Measurements from ENCODE around the gene EEF1AKMT1.

DNA sequence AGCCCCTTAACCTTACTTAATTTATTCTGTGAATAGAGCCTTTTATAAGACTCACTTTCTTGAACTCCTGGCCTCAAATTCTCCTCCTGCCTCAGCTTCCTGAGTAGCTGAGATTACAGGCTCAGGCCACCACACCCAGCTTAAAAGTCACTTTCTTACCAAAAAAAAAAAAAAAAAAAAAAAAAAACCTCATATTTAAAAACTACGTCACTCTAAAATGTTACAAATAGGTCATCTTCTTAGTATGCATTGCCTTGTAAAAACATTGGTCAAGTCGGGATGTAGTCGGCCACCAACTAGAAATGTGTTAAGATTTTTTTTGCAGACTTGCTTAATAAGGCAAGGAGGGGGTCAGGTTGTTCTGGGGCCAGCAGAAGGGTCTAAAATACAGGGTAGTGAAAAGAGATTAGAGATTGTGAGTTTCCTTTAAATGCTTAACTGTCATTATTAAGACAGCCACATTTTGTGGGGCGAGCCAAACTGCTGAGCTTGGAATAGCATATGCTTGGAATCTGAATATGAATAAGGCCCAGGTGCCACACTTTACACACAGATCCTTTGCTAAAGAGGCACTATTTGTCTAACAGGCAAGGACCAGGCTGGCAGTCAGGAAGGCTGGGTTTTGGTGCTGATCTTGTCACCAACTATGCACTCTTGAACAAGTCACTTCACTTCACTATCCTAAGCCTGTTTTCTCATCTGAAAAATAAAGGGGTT, 86.7 kb downstream of the EEF1AKMT1 start:
- no peak for TF ChIP-seq GABPA (IDR thresholded peaks at IDR 0.05 in 1 of 2, conservative IDR thresholded peaks at IDR 0.05 in 1 of 2)
- TF ChIP-seq, protein P1, sequence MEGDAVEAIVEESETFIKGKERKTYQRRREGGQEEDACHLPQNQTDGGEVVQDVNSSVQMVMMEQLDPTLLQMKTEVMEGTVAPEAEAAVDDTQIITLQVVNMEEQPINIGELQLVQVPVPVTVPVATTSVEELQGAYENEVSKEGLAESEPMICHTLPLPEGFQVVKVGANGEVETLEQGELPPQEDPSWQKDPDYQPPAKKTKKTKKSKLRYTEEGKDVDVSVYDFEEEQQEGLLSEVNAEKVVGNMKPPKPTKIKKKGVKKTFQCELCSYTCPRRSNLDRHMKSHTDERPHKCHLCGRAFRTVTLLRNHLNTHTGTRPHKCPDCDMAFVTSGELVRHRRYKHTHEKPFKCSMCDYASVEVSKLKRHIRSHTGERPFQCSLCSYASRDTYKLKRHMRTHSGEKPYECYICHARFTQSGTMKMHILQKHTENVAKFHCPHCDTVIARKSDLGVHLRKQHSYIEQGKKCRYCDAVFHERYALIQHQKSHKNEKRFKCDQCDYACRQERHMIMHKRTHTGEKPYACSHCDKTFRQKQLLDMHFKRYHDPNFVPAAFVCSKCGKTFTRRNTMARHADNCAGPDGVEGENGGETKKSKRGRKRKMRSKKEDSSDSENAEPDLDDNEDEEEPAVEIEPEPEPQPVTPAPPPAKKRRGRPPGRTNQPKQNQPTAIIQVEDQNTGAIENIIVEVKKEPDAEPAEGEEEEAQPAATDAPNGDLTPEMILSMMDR (IDR thresholded peaks at IDR 0.05; ENCODE audit: low read depth, low read length, missing input control), result no peak
- TF ChIP-seq, protein P2, sequence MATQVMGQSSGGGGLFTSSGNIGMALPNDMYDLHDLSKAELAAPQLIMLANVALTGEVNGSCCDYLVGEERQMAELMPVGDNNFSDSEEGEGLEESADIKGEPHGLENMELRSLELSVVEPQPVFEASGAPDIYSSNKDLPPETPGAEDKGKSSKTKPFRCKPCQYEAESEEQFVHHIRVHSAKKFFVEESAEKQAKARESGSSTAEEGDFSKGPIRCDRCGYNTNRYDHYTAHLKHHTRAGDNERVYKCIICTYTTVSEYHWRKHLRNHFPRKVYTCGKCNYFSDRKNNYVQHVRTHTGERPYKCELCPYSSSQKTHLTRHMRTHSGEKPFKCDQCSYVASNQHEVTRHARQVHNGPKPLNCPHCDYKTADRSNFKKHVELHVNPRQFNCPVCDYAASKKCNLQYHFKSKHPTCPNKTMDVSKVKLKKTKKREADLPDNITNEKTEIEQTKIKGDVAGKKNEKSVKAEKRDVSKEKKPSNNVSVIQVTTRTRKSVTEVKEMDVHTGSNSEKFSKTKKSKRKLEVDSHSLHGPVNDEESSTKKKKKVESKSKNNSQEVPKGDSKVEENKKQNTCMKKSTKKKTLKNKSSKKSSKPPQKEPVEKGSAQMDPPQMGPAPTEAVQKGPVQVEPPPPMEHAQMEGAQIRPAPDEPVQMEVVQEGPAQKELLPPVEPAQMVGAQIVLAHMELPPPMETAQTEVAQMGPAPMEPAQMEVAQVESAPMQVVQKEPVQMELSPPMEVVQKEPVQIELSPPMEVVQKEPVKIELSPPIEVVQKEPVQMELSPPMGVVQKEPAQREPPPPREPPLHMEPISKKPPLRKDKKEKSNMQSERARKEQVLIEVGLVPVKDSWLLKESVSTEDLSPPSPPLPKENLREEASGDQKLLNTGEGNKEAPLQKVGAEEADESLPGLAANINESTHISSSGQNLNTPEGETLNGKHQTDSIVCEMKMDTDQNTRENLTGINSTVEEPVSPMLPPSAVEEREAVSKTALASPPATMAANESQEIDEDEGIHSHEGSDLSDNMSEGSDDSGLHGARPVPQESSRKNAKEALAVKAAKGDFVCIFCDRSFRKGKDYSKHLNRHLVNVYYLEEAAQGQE (IDR thresholded peaks at IDR 0.05), result no peak
- no peak for TF ChIP-seq YY1 (IDR thresholded peaks at IDR 0.05)
- no peak for TF ChIP-seq NR2F2 (IDR thresholded peaks at IDR 0.05)
- TF ChIP-seq RXRA (IDR thresholded peaks at IDR 0.05), result no peak
- TF ChIP-seq, protein P3, sequence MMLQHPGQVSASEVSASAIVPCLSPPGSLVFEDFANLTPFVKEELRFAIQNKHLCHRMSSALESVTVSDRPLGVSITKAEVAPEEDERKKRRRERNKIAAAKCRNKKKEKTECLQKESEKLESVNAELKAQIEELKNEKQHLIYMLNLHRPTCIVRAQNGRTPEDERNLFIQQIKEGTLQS (IDR thresholded peaks at IDR 0.05), result no peak
- TF ChIP-seq, protein P4, sequence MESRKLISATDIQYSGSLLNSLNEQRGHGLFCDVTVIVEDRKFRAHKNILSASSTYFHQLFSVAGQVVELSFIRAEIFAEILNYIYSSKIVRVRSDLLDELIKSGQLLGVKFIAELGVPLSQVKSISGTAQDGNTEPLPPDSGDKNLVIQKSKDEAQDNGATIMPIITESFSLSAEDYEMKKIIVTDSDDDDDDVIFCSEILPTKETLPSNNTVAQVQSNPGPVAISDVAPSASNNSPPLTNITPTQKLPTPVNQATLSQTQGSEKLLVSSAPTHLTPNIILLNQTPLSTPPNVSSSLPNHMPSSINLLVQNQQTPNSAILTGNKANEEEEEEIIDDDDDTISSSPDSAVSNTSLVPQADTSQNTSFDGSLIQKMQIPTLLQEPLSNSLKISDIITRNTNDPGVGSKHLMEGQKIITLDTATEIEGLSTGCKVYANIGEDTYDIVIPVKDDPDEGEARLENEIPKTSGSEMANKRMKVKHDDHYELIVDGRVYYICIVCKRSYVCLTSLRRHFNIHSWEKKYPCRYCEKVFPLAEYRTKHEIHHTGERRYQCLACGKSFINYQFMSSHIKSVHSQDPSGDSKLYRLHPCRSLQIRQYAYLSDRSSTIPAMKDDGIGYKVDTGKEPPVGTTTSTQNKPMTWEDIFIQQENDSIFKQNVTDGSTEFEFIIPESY (IDR thresholded peaks at IDR 0.05), result no peak
- no peak for TF ChIP-seq SP1 (IDR thresholded peaks at IDR 0.05)

Data from liver (tissue), 3 donors.